ENCODE results near the gene GIMAP7. TPM values are rescaled to one million over a fixed set of nuclear protein-coding genes. Genes with fewer than 3 reads are reported as not detected.
"Not testable (repeated sequence)": the region's sequence is repeated elsewhere in the genome, so short reads cannot be mapped to it uniquely, and the experiment has no call there.

The GIMAP7 gene
- total RNA-seq, 1 experiment from 2014 or later: not detected

GRCh38 chr7:150476819-150477631 is 37.6 kb upstream of the GIMAP7 start:
- H3K4me2 ChIP-seq (ENCODE audit: low read depth, low read length, poor library complexity, severe bottlenecking): no peak overlapping the region
- H3K9me3 ChIP-seq (ENCODE audit: low read length): no peaks in the 10 kb centered on the region
- no peaks in the 10 kb centered on the region for H3K36me3 ChIP-seq (ENCODE audit: insufficient read depth, low read length)
- no peaks in the 10 kb centered on the region for H3K27me3 ChIP-seq (ENCODE audit: low read length)
- H3K27ac ChIP-seq (ENCODE audit: low read length): no peak overlapping the region
- no peak overlapping the region for H2AFZ ChIP-seq (ENCODE audit: low read length)
- no peak for DNase-seq
- no peaks in the 10 kb centered on the region for H3K79me2 ChIP-seq (ENCODE audit: low read length)
- no peaks in the 10 kb centered on the region for H3K9me2 ChIP-seq (replicated peaks; ENCODE audit: insufficient read depth, low read length)
- H3K4me3 ChIP-seq (ENCODE audit: low read length): no peak overlapping the region
- H3K4me1 ChIP-seq (ENCODE audit: low read length): no peaks in the 10 kb centered on the region
- no peaks in the 10 kb centered on the region for H4K20me1 ChIP-seq (ENCODE audit: insufficient read depth, low read depth, low read length)
- H3K9ac ChIP-seq (ENCODE audit: low read length): no peak overlapping the region

GRCh38 chr7:150479023-150479716 is 35.5 kb upstream of the GIMAP7 start:
- no peak for DNase-seq
- H3K4me3 ChIP-seq (ENCODE audit: low read length): no peak overlapping the region
- no peaks in the 10 kb centered on the region for H3K27me3 ChIP-seq (ENCODE audit: low read length)
- no peak overlapping the region for H3K9ac ChIP-seq (ENCODE audit: low read length)
- no peaks in the 10 kb centered on the region for H3K4me1 ChIP-seq (ENCODE audit: low read length)
- no peak overlapping the region for H3K27ac ChIP-seq (ENCODE audit: low read length)
- H3K9me3 ChIP-seq (ENCODE audit: low read length): no peaks in the 10 kb centered on the region
- H3K79me2 ChIP-seq (ENCODE audit: low read length): no peaks in the 10 kb centered on the region
- H3K36me3 ChIP-seq (ENCODE audit: insufficient read depth, low read length): no peaks in the 10 kb centered on the region
- no peak overlapping the region for H3K4me2 ChIP-seq (ENCODE audit: low read depth, low read length, poor library complexity, severe bottlenecking)
- H3K9me2 ChIP-seq (replicated peaks; ENCODE audit: insufficient read depth, low read length): no peaks in the 10 kb centered on the region
- no peaks in the 10 kb centered on the region for H4K20me1 ChIP-seq (ENCODE audit: insufficient read depth, low read depth, low read length)
- H2AFZ ChIP-seq (ENCODE audit: low read length): no peak overlapping the region

DNA sequence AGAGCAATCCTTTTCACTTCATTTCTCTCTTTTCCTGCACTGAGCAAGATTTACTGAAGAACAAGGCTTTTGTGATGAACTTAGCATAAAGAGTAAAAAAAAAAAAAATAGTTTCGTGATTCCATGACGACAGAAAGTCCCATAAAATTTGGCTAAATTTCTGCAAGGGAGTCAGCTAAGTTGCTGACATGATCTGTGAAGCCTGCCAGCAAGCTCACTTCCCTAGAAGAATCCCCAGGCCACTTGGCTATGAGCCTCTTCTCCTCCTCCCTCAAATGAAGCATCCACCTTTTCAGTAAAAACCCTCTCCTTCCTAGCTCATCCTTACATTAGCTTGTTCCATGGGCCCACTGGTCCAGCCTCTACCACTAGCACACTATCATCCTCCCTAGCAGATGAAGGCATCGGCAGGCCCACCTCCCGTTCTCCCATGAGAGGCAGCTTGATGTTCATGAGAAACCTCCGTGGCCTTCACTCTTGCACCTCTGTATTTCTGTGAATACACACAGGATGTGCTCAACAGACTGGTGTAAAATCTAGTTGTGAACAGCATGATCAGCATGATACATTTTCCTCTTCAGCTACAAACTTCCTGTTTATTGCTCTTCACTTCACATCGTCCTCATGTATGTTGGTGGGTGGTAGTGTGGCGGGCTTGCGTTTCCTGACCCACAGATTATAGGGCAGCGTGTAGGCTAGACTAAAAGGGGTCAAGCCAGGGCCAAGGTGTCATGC is 33.3 kb upstream of the GIMAP7 start:
- H3K9me3 ChIP-seq (ENCODE audit: low read length): no peaks in the 10 kb centered on the region
- H3K36me3 ChIP-seq (ENCODE audit: insufficient read depth, low read length): no peaks in the 10 kb centered on the region
- H3K4me1 ChIP-seq (ENCODE audit: low read length): no peaks in the 10 kb centered on the region
- H2AFZ ChIP-seq (ENCODE audit: low read length): no peak overlapping the region
- H4K20me1 ChIP-seq (ENCODE audit: insufficient read depth, low read depth, low read length): no peaks in the 10 kb centered on the region
- no peaks in the 10 kb centered on the region for H3K9me2 ChIP-seq (replicated peaks; ENCODE audit: insufficient read depth, low read length)
- H3K9ac ChIP-seq (ENCODE audit: low read length): no peak overlapping the region
- no peak for DNase-seq
- H3K27ac ChIP-seq (ENCODE audit: low read length): no peak overlapping the region
- H3K27me3 ChIP-seq (ENCODE audit: low read length): no peaks in the 10 kb centered on the region
- no peaks in the 10 kb centered on the region for H3K79me2 ChIP-seq (ENCODE audit: low read length)
- no peak overlapping the region for H3K4me2 ChIP-seq (ENCODE audit: low read depth, low read length, poor library complexity, severe bottlenecking)
- no peak overlapping the region for H3K4me3 ChIP-seq (ENCODE audit: low read length)

- Histone ChIP-seq H3K79me2 (ENCODE audit: low read length) (no peaks in the 10 kb centered on the region), H4K20me1 (ENCODE audit: insufficient read depth, low read depth, low read length) (no peaks in the 10 kb centered on the region), H3K9me3 (ENCODE audit: low read length) (no peaks in the 10 kb centered on the region), H3K27ac (ENCODE audit: low read length) (no peak overlapping the region), H3K4me2 (ENCODE audit: low read depth, low read length, poor library complexity, severe bottlenecking) (no peak overlapping the region), H2AFZ (ENCODE audit: low read length) (no peak overlapping the region), H3K27me3 (ENCODE audit: low read length) (no peaks in the 10 kb centered on the region), H3K9me2 (replicated peaks; ENCODE audit: insufficient read depth, low read length) (no peaks in the 10 kb centered on the region), H3K36me3 (ENCODE audit: insufficient read depth, low read length) (no peaks in the 10 kb centered on the region), H3K9ac (ENCODE audit: low read length) (no peak overlapping the region), H3K4me1 (ENCODE audit: low read length) (no peaks in the 10 kb centered on the region), H3K4me3 (ENCODE audit: low read length) (no peak overlapping the region)
- DNase-seq: no peak
Measured at GRCh38 chr7:150481922-150482321, 32.8 kb upstream of the GIMAP7 start.

GRCh38 chr7:150483514-150483913 is 31.2 kb upstream of the GIMAP7 start:
- not testable (repeated sequence) for H3K27ac ChIP-seq (ENCODE audit: low read length); H3K36me3 ChIP-seq (ENCODE audit: insufficient read depth, low read length); H4K20me1 ChIP-seq (ENCODE audit: insufficient read depth, low read depth, low read length); H3K79me2 ChIP-seq (ENCODE audit: low read length); DNase-seq; H3K4me1 ChIP-seq (ENCODE audit: low read length); H3K4me3 ChIP-seq (ENCODE audit: low read length); H3K9me3 ChIP-seq (ENCODE audit: low read length); H3K27me3 ChIP-seq (ENCODE audit: low read length); H3K9ac ChIP-seq (ENCODE audit: low read length); H3K9me2 ChIP-seq (replicated peaks; ENCODE audit: insufficient read depth, low read length); H2AFZ ChIP-seq (ENCODE audit: low read length); H3K4me2 ChIP-seq (ENCODE audit: low read depth, low read length, poor library complexity, severe bottlenecking)

DNA sequence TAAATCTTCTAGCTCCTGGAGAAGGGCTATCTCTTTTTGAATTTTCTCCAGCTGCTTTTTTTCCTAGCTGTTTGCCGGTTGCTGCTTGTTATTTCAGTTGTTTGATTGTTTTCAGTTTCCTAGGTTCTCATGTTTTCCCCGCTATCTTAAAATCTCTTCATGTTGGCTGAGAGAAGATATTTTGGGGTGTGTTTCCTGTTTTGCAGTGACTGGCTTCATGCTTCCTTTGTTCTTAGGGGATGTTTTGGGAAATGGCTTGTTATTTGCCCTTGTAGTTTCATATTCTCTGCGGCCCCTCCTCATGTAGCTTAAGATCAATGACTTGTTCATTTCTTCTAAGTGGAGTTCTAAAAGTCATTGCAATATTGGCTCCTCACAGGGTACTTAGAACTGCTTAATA is 30.6 kb upstream of the GIMAP7 start:
- H3K27ac ChIP-seq (ENCODE audit: low read length); H3K9ac ChIP-seq (ENCODE audit: low read length); H3K4me1 ChIP-seq (ENCODE audit: low read length); H3K36me3 ChIP-seq (ENCODE audit: insufficient read depth, low read length); H3K79me2 ChIP-seq (ENCODE audit: low read length); H4K20me1 ChIP-seq (ENCODE audit: insufficient read depth, low read depth, low read length); DNase-seq; H3K4me2 ChIP-seq (ENCODE audit: low read depth, low read length, poor library complexity, severe bottlenecking); H3K9me2 ChIP-seq (replicated peaks; ENCODE audit: insufficient read depth, low read length); H2AFZ ChIP-seq (ENCODE audit: low read length); H3K27me3 ChIP-seq (ENCODE audit: low read length); H3K9me3 ChIP-seq (ENCODE audit: low read length); H3K4me3 ChIP-seq (ENCODE audit: low read length): not testable (repeated sequence)

DNA sequence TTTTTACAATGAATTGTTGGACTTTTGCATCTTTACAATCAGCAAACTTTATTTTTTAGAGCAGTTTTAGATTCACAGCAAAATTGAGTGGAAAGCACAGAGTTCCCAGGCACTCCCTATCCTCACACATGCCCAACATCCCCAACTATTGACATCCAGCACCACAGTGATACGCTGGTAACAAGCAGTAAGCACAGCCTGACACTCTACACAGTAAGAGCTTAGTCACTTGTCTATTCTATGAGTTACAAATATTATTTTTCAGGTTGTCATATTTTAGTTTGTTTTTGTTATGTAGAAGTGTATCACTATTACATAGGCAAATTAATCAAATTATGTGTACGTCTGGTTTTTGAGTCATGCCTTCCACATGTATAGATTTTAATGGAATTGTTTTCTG is 27.0 kb upstream of the GIMAP7 start:
- Histone ChIP-seq H3K4me3 (ENCODE audit: low read length) (no peak overlapping the region), H3K4me2 (ENCODE audit: low read depth, low read length, poor library complexity, severe bottlenecking) (no peak overlapping the region), H3K27ac (ENCODE audit: low read length) (no peak overlapping the region), H3K9me3 (ENCODE audit: low read length) (no peaks in the 10 kb centered on the region), H2AFZ (ENCODE audit: low read length) (no peak overlapping the region), H3K9me2 (replicated peaks; ENCODE audit: insufficient read depth, low read length) (no peaks in the 10 kb centered on the region), H3K4me1 (ENCODE audit: low read length) (no peaks in the 10 kb centered on the region), H3K36me3 (ENCODE audit: insufficient read depth, low read length) (no peaks in the 10 kb centered on the region), H3K79me2 (ENCODE audit: low read length) (no peaks in the 10 kb centered on the region), H4K20me1 (ENCODE audit: insufficient read depth, low read depth, low read length) (no peaks in the 10 kb centered on the region), H3K27me3 (ENCODE audit: low read length) (no peaks in the 10 kb centered on the region), H3K9ac (ENCODE audit: low read length) (no peak overlapping the region)
- no peak for DNase-seq

DNA sequence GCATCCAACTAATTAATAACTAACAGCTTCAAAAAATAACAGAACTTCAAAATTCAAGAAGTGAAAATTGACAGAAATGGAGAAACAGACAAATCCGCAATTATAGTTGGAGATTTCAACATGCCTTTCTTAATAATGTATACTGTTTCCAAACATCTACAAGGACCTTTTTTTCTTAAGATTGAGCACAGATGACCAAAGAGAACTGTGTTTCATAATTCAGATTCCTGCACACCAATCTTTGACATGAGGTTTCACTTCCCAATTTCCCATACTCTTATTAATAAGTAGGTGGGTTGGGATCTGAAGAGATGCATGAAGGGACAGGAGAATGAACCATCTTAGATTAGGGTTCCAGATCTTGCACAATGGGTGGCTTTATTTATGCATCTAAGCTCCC is 24.9 kb upstream of the GIMAP7 start:
- no peak overlapping the region for H3K4me2 ChIP-seq (ENCODE audit: low read depth, low read length, poor library complexity, severe bottlenecking)
- no peaks in the 10 kb centered on the region for H4K20me1 ChIP-seq (ENCODE audit: insufficient read depth, low read depth, low read length)
- H3K4me3 ChIP-seq (ENCODE audit: low read length): no peak overlapping the region
- DNase-seq: no peak
- no peaks in the 10 kb centered on the region for H3K9me2 ChIP-seq (replicated peaks; ENCODE audit: insufficient read depth, low read length)
- H2AFZ ChIP-seq (ENCODE audit: low read length): no peak overlapping the region
- no peak overlapping the region for H3K27ac ChIP-seq (ENCODE audit: low read length)
- H3K79me2 ChIP-seq (ENCODE audit: low read length): no peaks in the 10 kb centered on the region
- no peaks in the 10 kb centered on the region for H3K4me1 ChIP-seq (ENCODE audit: low read length)
- H3K27me3 ChIP-seq (ENCODE audit: low read length): no peaks in the 10 kb centered on the region
- no peaks in the 10 kb centered on the region for H3K36me3 ChIP-seq (ENCODE audit: insufficient read depth, low read length)
- no peaks in the 10 kb centered on the region for H3K9me3 ChIP-seq (ENCODE audit: low read length)
- no peak overlapping the region for H3K9ac ChIP-seq (ENCODE audit: low read length)

All from Karpas-422 (cell line).